Neuronal stem cell (in vitro differentiated cells): Measurements from ENCODE around the gene TMEM50B.
A peak's percentile ranks its signal among the peaks of the same experiment; 100 is the strongest.

Source experiments
- DNase-seq: peaks from one replicate; pipeline ENCODE4 v3.0.0-alpha.2; 2013; ENCODE audit warnings: low spot score
- H2AFZ ChIP-seq: one replicate; pipeline ENCODE4 v1.6.1; 2013; ENCODE audit warnings: mild to moderate bottlenecking, low read length, inconsistent platforms
- H2AK5ac ChIP-seq: 2 replicates; pipeline ENCODE4 v1.6.1; 2013; ENCODE audit warnings: low read depth, mild to moderate bottlenecking, inconsistent platforms, low read length, moderate library complexity, mixed read lengths
- H2BK120ac ChIP-seq: 2 replicates; pipeline ENCODE4 v1.6.1; 2013; ENCODE audit warnings: low read depth, mild to moderate bottlenecking, inconsistent platforms, low read length, moderate library complexity, mixed read lengths
- H2BK12ac ChIP-seq: one replicate; pipeline ENCODE4 v1.6.1; 2013; ENCODE audit warnings: low read length, inconsistent platforms
- H2BK15ac ChIP-seq: 2 replicates; pipeline ENCODE4 v1.6.1; 2013; ENCODE audit warnings: mild to moderate bottlenecking, low read length, inconsistent platforms, mixed read lengths
- H2BK5ac ChIP-seq: one replicate; pipeline ENCODE4 v1.6.1; 2013; ENCODE audit warnings: inconsistent platforms, mild to moderate bottlenecking, low read length, moderate library complexity
- H3K14ac ChIP-seq: one replicate; pipeline ENCODE4 v1.6.1; 2013; ENCODE audit warnings: low read length, inconsistent platforms
- H3K18ac ChIP-seq: 2 replicates; pipeline ENCODE4 v1.6.1; 2013; ENCODE audit warnings: low read length, inconsistent platforms
- H3K23ac ChIP-seq: 2 replicates; pipeline ENCODE4 v1.6.1; 2013; ENCODE audit warnings: low read depth, mild to moderate bottlenecking, mixed read lengths, low read length, inconsistent platforms; ENCODE audit not compliant: poor library complexity
- H3K27ac ChIP-seq: replicated peaks from 3 replicates; pipeline ENCODE4 v1.5.1; 2013; ENCODE audit warnings: low read length, inconsistent platforms
- H3K27me3 ChIP-seq, 3 experiments: 2 replicates each; pipeline ENCODE4 v1.6.1; 2013; ENCODE audit warnings: low read length in 3 of 3, mild to moderate bottlenecking in 2 of 3, inconsistent platforms in 1 of 3, low read depth in 1 of 3, mixed read lengths in 1 of 3, moderate library complexity in 1 of 3; ENCODE audit not compliant: control insufficient read depth in 3 of 3, insufficient read depth in 3 of 3
- H3K36me3 ChIP-seq, 2 donors: replicated peaks in 1 of 2; 2 replicates each; pipeline ENCODE4 v1.6.1; 2013; ENCODE audit warnings: low read length in 2 of 2; ENCODE audit not compliant: control insufficient read depth in 2 of 2, insufficient read depth in 2 of 2
- H3K4ac ChIP-seq: 2 replicates; pipeline ENCODE4 v1.6.1; 2013; ENCODE audit warnings: inconsistent platforms, mild to moderate bottlenecking, low read length, moderate library complexity
- H3K4me1 ChIP-seq, 2 donors: 1 replicate in 1 of 2; 2 replicates in 1 of 2; pipeline ENCODE4 v1.6.1; 2013; ENCODE audit warnings: low read length in 2 of 2, low read depth in 1 of 2; ENCODE audit not compliant: control insufficient read depth in 2 of 2, insufficient read depth in 1 of 2
- H3K4me2 ChIP-seq: one replicate; pipeline ENCODE4 v1.6.1; 2013; ENCODE audit warnings: mild to moderate bottlenecking, low read length, inconsistent platforms; ENCODE audit not compliant: insufficient read depth, poor library complexity, severe bottlenecking
- H3K4me3 ChIP-seq, 2 donors: 2 replicates each; pipeline ENCODE4 v1.5.1; 2013; ENCODE audit warnings: low read length in 2 of 2, mild to moderate bottlenecking in 2 of 2, inconsistent platforms in 1 of 2, moderate library complexity in 1 of 2
- H3K79me1 ChIP-seq: one replicate; pipeline ENCODE4 v1.6.1; 2013; ENCODE audit warnings: low read depth, mild to moderate bottlenecking, inconsistent platforms, low read length, moderate library complexity
- H3K9ac ChIP-seq: one replicate; pipeline ENCODE4 v1.6.1; 2013; ENCODE audit warnings: mild to moderate bottlenecking, low read depth, low read length, inconsistent platforms; ENCODE audit not compliant: poor library complexity
- H3K9me3 ChIP-seq, 2 donors: replicated peaks in 1 of 2; 2 replicates each; pipeline versions ENCODE3 to v1.6.1; 2013; ENCODE audit warnings: low read length in 2 of 2, mild to moderate bottlenecking in 2 of 2, inconsistent platforms in 1 of 2, low read depth in 1 of 2, mixed read lengths in 1 of 2, moderate library complexity in 1 of 2; ENCODE audit not compliant: control insufficient read depth in 2 of 2, insufficient read depth in 1 of 2
- H4K8ac ChIP-seq: one replicate; pipeline ENCODE4 v1.6.1; 2013; ENCODE audit warnings: low read depth, mild to moderate bottlenecking, inconsistent platforms, low read length, moderate library complexity
- H4K91ac ChIP-seq: one replicate; pipeline ENCODE4 v1.6.1; 2013; ENCODE audit warnings: low read length, low read depth, mild to moderate bottlenecking, inconsistent platforms; ENCODE audit not compliant: poor library complexity
- WGBS, 2 donors: extraction: QIAGEN DNeasy Blood & Tissue Kit; methylation state at CpG; one replicate each; pipeline ENCODE4 v1.1.7; 2013; ENCODE audit warnings: missing lambda C conversion rate in 2 of 2, mixed read lengths in 1 of 2; ENCODE audit not compliant: insufficient read length in 2 of 2, insufficient replicate concordance in 1 of 2; ENCODE audit errors: extremely low coverage in 2 of 2; 5-methylcytosine and 5-hydroxymethylcytosine counted together

The TMEM50B gene

GRCh38 chr21:33488936-33489335 lies 9.2 kb upstream of the TMEM50B start:
- Histone ChIP-seq H3K27ac (no peak overlapping the region), H3K4me3 (no peak overlapping the region), H4K91ac (no peak overlapping the region), H2BK120ac (no peak overlapping the region), H3K18ac (no peak overlapping the region), H3K36me3 (no peaks in the 10 kb centered on the region), H3K27me3 (no peaks in the 10 kb centered on the region), H3K4me1 (peaks cover 1 to 3% of the 10 kb centered on the region in 2 donors), H3K14ac (no peak overlapping the region), H2AK5ac (no peak overlapping the region), H2BK12ac (no peak overlapping the region), H3K9me3 (no peaks in the 10 kb centered on the region), H3K4me2 (no peak overlapping the region), H2BK15ac (no peak overlapping the region), H3K9ac (no peak overlapping the region), H4K8ac (no peak overlapping the region), H3K79me1 (no peaks in the 10 kb centered on the region), H3K23ac (no peak overlapping the region), H3K4ac (no peak overlapping the region), H2BK5ac (no peak overlapping the region), H2AFZ (no peak overlapping the region)
- WGBS, 2 donors, result no CpG with 5 or more reads among the region's 4 CpGs
- no peak for DNase-seq

GRCh38 chr21:33487996-33488395 lies 8.2 kb upstream of the TMEM50B start:
- Histone ChIP-seq H2BK120ac (no peak overlapping the region), H3K27me3 (no peaks in the 10 kb centered on the region), H2AFZ (no peak overlapping the region), H3K4me1 (peaks cover 1 to 3% of the 10 kb centered on the region in 2 donors), H4K8ac (no peak overlapping the region), H3K23ac (no peak overlapping the region), H3K4ac (no peak overlapping the region), H3K14ac (no peak overlapping the region), H3K4me2 (no peak overlapping the region), H3K9me3 (no peaks in the 10 kb centered on the region), H3K4me3 (no peak overlapping the region), H2AK5ac (no peak overlapping the region), H2BK5ac (no peak overlapping the region), H4K91ac (no peak overlapping the region), H2BK15ac (no peak overlapping the region), H3K27ac (no peak overlapping the region), H3K79me1 (no peaks in the 10 kb centered on the region), H3K9ac (no peak overlapping the region), H2BK12ac (no peak overlapping the region), H3K18ac (no peak overlapping the region), H3K36me3 (no peaks in the 10 kb centered on the region)
- no peak for DNase-seq
- no CpG with 5 or more reads among the region's 5 CpGs for WGBS, 2 donors

GRCh38 chr21:33481314-33481943 lies 1.7 kb upstream of the TMEM50B start:
- DNase-seq, result no peak

GRCh38 chr21:33480481-33481103 lies 818 bp upstream of the TMEM50B start:
- WGBS, 2 donors, result no CpG with 5 or more reads among the region's 17 CpGs
- DNase-seq, result no peak
- Histone ChIP-seq H3K14ac (no peak overlapping the region), H3K4me3 (peak overlapping the region; percentile 75 to 86), H3K9ac (peak overlapping the region; percentile 84), H3K27me3 (no peaks in the 10 kb centered on the region), H2AFZ (peak overlapping the region; percentile 93), H2BK12ac (peak overlapping the region; percentile 3), H3K4me2 (peak overlapping the region; percentile 86), H2BK5ac (peak overlapping the region; percentile 75), H2BK120ac (no peak overlapping the region), H2BK15ac (no peak overlapping the region), H3K36me3 (peaks cover 0 to 3% of the 10 kb centered on the region in 2 donors), H3K27ac (peak overlapping the region; percentile 90), H4K91ac (no peak overlapping the region), H3K18ac (peak overlapping the region; percentile 97), H3K79me1 (peaks cover 5% of the 10 kb centered on the region), H4K8ac (no peak overlapping the region), H3K4me1 (peaks cover 0 to 6% of the 10 kb centered on the region in 2 donors), H2AK5ac (no peak overlapping the region), H3K4ac (no peak overlapping the region), H3K9me3 (no peaks in the 10 kb centered on the region), H3K23ac (peak overlapping the region; percentile 93)

More at GRCh38 chr21:33481314-33481943, 1.7 kb upstream of the TMEM50B start:
- Histone ChIP-seq H3K4me2 (no peak overlapping the region), H2BK120ac (no peak overlapping the region), H3K4me1 (peaks cover 0 to 6% of the 10 kb centered on the region in 2 donors), H4K91ac (no peak overlapping the region), H3K9me3 (no peaks in the 10 kb centered on the region), H4K8ac (no peak overlapping the region), H3K14ac (no peak overlapping the region), H2BK5ac (no peak overlapping the region), H3K36me3 (peaks cover 0 to 3% of the 10 kb centered on the region in 2 donors), H3K27ac (no peak overlapping the region), H3K4ac (no peak overlapping the region), H3K18ac (no peak overlapping the region), H3K79me1 (peaks cover 5% of the 10 kb centered on the region), H2BK15ac (peak overlapping the region; percentile 78), H2BK12ac (no peak overlapping the region), H3K9ac (no peak overlapping the region), H3K4me3 (peak overlapping the region in 1 of 2 donors; percentile 64), H3K27me3 (no peaks in the 10 kb centered on the region), H2AFZ (no peak overlapping the region), H3K23ac (peak overlapping the region; percentile 22), H2AK5ac (no peak overlapping the region)
- no CpG with 5 or more reads among the region's 9 CpGs for WGBS, 2 donors
